HepG2 (cell line): ENCODE measurements around the gene KBTBD2. TPM values are rescaled to one million over a fixed set of nuclear protein-coding genes. Genes with fewer than 3 reads are reported as not detected.

ENCODE experiments used
- ATAC-seq: fragments of 200-7000 bp; cut with Tn5 transposase; 3 replicates; pipeline ENCODE4 v1.9.1; 2020; ENCODE audit warnings: mild to moderate bottlenecking, moderate library complexity
- BruUV-seq: library from RNA; stranded (reverse); fragments of 400-500 nt; replicated peaks from 2 replicates; lab custom pipeline; 2021; lab: Mats Ljungman, UMichigan
- CTCF ChIA-PET: fragments of 300-600 bp; formaldehyde crosslinking; extraction: SDS; loops from one replicate; lab custom pipeline; 2021; ENCODE audit warnings: low total read pairs, inconsistent platforms, low intra/inter-chr PET ratio; lab: Yijun Ruan, JAX
- POLR2A ChIA-PET: fragments of 350-600 bp; sonication (Branson Sonifier 250); formaldehyde crosslinking; loops from one replicate; lab custom pipeline; 2020; ENCODE audit warnings: antibody characterized with exemption, inconsistent platforms; lab: Yijun Ruan, JAX
- DNase-seq: peaks from one replicate; pipeline ENCODE4 v3.0.0-alpha.2; 2015; ENCODE audit warnings: low spot score
- FAIRE-seq: peaks from 3 replicates; lab custom pipeline; 2011; peaks lifted over from hg19 to GRCh38; lab: Jason Lieb, UNC
- H2AFZ ChIP-seq: one replicate; pipeline ENCODE4 v1.6.1; 2011; ENCODE audit warnings: low read length, inconsistent platforms
- H3K27ac ChIP-seq: fragments of 300-600 bp; 3 replicates; pipeline ENCODE4 v1.8.0; 2011; ENCODE audit warnings: mixed run types, mild to moderate bottlenecking, mixed read lengths, low read length, inconsistent platforms; ENCODE audit not compliant: insufficient read depth; ENCODE audit errors: extremely low read length
- H3K27me3 ChIP-seq, 2 experiments: fragments of 200-600 bp in 1 of 2; 2 replicates in 1 of 2; 3 replicates in 1 of 2; pipeline versions ENCODE4 v1.6.0 to v1.8.0; 2011; ENCODE audit warnings: low read length in 2 of 2, mild to moderate bottlenecking in 2 of 2, moderate library complexity in 2 of 2, inconsistent platforms in 1 of 2; ENCODE audit not compliant: insufficient read depth in 2 of 2, control insufficient read depth in 1 of 2
- H3K36me3 ChIP-seq, 2 experiments: fragments of 200-600 bp in 1 of 2; replicated peaks in 1 of 2; 2 replicates in 1 of 2; 3 replicates in 1 of 2; pipeline versions ENCODE4 v1.5.1 to v1.8.0; 2011; ENCODE audit warnings: low read length in 2 of 2, inconsistent platforms in 1 of 2; ENCODE audit not compliant: insufficient read depth in 2 of 2, control insufficient read depth in 1 of 2
- H3K4me1 ChIP-seq: 2 replicates; pipeline ENCODE4 v1.5.1; 2012; ENCODE audit warnings: low read length, inconsistent platforms; ENCODE audit not compliant: insufficient read depth
- H3K4me2 ChIP-seq: 2 replicates; pipeline ENCODE4 v1.6.0; 2011; ENCODE audit warnings: low read depth, low read length, inconsistent platforms
- H3K4me3 ChIP-seq, 3 experiments: fragments of 200-600 bp in 1 of 3; sonication (generic), shearing (Covaris generic) in 1 of 3; replicated peaks in 1 of 3; 2 replicates each; pipeline ENCODE4 v1.5.1; 2011 to 2016; ENCODE audit warnings: low read length in 3 of 3, inconsistent platforms in 2 of 3, low read depth in 2 of 3, mild to moderate bottlenecking in 2 of 3, control low read depth in 1 of 3, mixed read lengths in 1 of 3; ENCODE audit not compliant: insufficient read depth in 1 of 3
- H3K79me2 ChIP-seq: one replicate; pipeline ENCODE4 v1.6.1; 2011; ENCODE audit warnings: low read length, inconsistent platforms; ENCODE audit not compliant: insufficient read depth
- H3K9ac ChIP-seq: 2 replicates; pipeline ENCODE4 v1.6.0; 2011; ENCODE audit warnings: mild to moderate bottlenecking, low read depth, low read length, inconsistent platforms; ENCODE audit not compliant: insufficient read depth
- H3K9me3 ChIP-seq: 2 replicates; pipeline ENCODE4 v1.5.1; 2012; ENCODE audit warnings: mild to moderate bottlenecking, low read length
- H4K20me1 ChIP-seq: 2 replicates; pipeline ENCODE4 v1.6.0; 2011; ENCODE audit warnings: inconsistent platforms, mild to moderate bottlenecking, low read length, moderate library complexity; ENCODE audit not compliant: insufficient read depth
- CBX2 ChIP-seq, 2 experiments: fragments of 200-600 bp in 1 of 2; sonication (generic); formaldehyde crosslinking in 1 of 2; IDR thresholded peaks; 2 replicates each; pipeline versions ENCODE4 v1.7.0 to v1.8.1; 2018 to 2022; ENCODE audit warnings: low read depth in 2 of 2, low read length in 1 of 2, mild to moderate bottlenecking in 1 of 2, missing genetic modification reagents in 1 of 2
- CCDC6 ChIP-seq: sonication (generic); formaldehyde crosslinking; IDR thresholded peaks from 2 replicates; pipeline ENCODE4 v1.8.1; 2022; ENCODE audit warnings: mild to moderate bottlenecking, missing genetic modification reagents, moderate library complexity
- GPN1 ChIP-seq: sonication (generic); formaldehyde crosslinking; IDR thresholded peaks from 2 replicates; pipeline ENCODE4 v1.5.1; 2020; ENCODE audit warnings: missing genetic modification reagents, borderline replicate concordance
- LCORL ChIP-seq, 2 experiments: fragments of 450-650 bp in 1 of 2; sonication (generic) in 1 of 2; formaldehyde crosslinking in 1 of 2; IDR thresholded peaks; 2 replicates each; pipeline versions ENCODE4 v1.5.0 to v1.6.1; 2017 to 2020; ENCODE audit warnings: antibody characterized with exemption in 1 of 2, missing genetic modification reagents in 1 of 2
- NCOA5 ChIP-seq: sonication (generic); formaldehyde crosslinking; IDR thresholded peaks from 2 replicates; pipeline ENCODE4 v1.4.0; 2020; ENCODE audit warnings: missing genetic modification reagents
- NFE2L1 ChIP-seq: sonication (generic); formaldehyde crosslinking; IDR thresholded peaks from 2 replicates; pipeline ENCODE4 v1.4.0; 2020; ENCODE audit warnings: missing genetic modification reagents, mild to moderate bottlenecking, borderline replicate concordance
- PHF5A ChIP-seq: IDR thresholded peaks from one replicate; pipeline ENCODE4 v1.6.1; 2018; ENCODE audit warnings: low read depth, missing genetic modification reagents; ENCODE audit not compliant: unreplicated experiment
- PHF8 ChIP-seq: sonication (generic); formaldehyde crosslinking; IDR thresholded peaks from 2 replicates; pipeline ENCODE4 v1.5.0; 2020; ENCODE audit warnings: missing genetic modification reagents
- RFXANK ChIP-seq: IDR thresholded peaks from 2 replicates; pipeline ENCODE4 v1.6.1; 2016
- SP5 ChIP-seq: IDR thresholded peaks from 2 replicates; pipeline ENCODE4 v1.6.1; 2016; ENCODE audit warnings: low read depth, borderline replicate concordance
- ZNF138 ChIP-seq: sonication (generic); formaldehyde crosslinking; IDR thresholded peaks from 2 replicates; pipeline ENCODE4 v1.5.0; 2020; ENCODE audit warnings: mild to moderate bottlenecking, low read depth, missing genetic modification reagents
- ZNF550 ChIP-seq: sonication (generic); formaldehyde crosslinking; IDR thresholded peaks from 2 replicates; pipeline ENCODE4 v1.4.0; 2020; ENCODE audit warnings: mild to moderate bottlenecking, missing genetic modification reagents, borderline replicate concordance
- ZNF577 ChIP-seq: sonication (generic); formaldehyde crosslinking; IDR thresholded peaks from 2 replicates; pipeline ENCODE4 v1.4.0; 2020; ENCODE audit warnings: mild to moderate bottlenecking, low read depth, missing genetic modification reagents, borderline replicate concordance
- ZNF644 ChIP-seq: IDR thresholded peaks from 2 replicates; pipeline ENCODE4 v1.6.1; 2016; ENCODE audit warnings: low read depth
- ZNF766 ChIP-seq: sonication (generic); formaldehyde crosslinking; IDR thresholded peaks from 2 replicates; pipeline ENCODE4 v1.5.0; 2020; ENCODE audit warnings: missing genetic modification reagents, borderline replicate concordance
- WGBS: methylation state at CpG from one replicate; pipeline ENCODE4 v1.1.6; 2017; ENCODE audit warnings: low lambda C conversion rate; 5-methylcytosine and 5-hydroxymethylcytosine counted together
- in situ Hi-C: cut with HindIII; loops from 2 replicates; pipeline ENCODE4 v1.10.0; 2017; ENCODE audit warnings: low pct_unique_long_range_greater_than_20kb; ENCODE audit not compliant: extremely low pct_ligation_motif_present
- intact Hi-C: fragments of 100-400 bp; cut with micrococcal nuclease; formaldehyde crosslinking; loops from one replicate; pipeline ENCODE4 v1.10.0; 2022; ENCODE audit not compliant: unreplicated experiment
- polyA plus RNA-seq, 8 experiments: library from polyadenylated mRNA; depleted of rRNA in 3 of 8; stranded (reverse) in 7 of 8; unstranded in 1 of 8; fragments of >200 nt; fragmentation: Illumina TruSeq in 4 of 8; extraction: Trizol in 4 of 8; gene quantifications; 2 replicates each; pipeline versions ENCODE4 v1.2.1 to v1.2.3, GENCODE V29; 2011 to 2016; ENCODE audit warnings: low read depth in 4 of 8, missing spikeins in 1 of 8, mixed read lengths in 1 of 8; ENCODE audit not compliant: insufficient read depth in 1 of 8
- total RNA-seq, 5 experiments: library from RNA; depleted of rRNA; stranded (reverse); fragments of >200 nt; fragmentation: Illumina TruSeq; extraction: Trizol; gene quantifications; 2 replicates each; pipeline ENCODE4 v1.2.3, GENCODE V29; 2016; ENCODE audit warnings: low read depth in 1 of 5
- TF ChIP-seq, protein P1 (sequence below): sonication (generic); formaldehyde crosslinking; IDR thresholded peaks from 2 replicates; pipeline ENCODE4 v1.4.0; 2020; ENCODE audit warnings: low read depth, mild to moderate bottlenecking, missing genetic modification reagents
- TF ChIP-seq, protein P2 (sequence below): sonication (generic); formaldehyde crosslinking; IDR thresholded peaks from 2 replicates; pipeline ENCODE4 v1.5.1; 2020; ENCODE audit warnings: mild to moderate bottlenecking, missing genetic modification reagents, moderate library complexity

KBTBD2 gene
- total and polyA plus RNA-seq, 2 of the 13 experiments (the other 11 are each of a cell fraction or from before 2014, with no cell fraction given), result 24.0 to 25.2 TPM

DNA sequence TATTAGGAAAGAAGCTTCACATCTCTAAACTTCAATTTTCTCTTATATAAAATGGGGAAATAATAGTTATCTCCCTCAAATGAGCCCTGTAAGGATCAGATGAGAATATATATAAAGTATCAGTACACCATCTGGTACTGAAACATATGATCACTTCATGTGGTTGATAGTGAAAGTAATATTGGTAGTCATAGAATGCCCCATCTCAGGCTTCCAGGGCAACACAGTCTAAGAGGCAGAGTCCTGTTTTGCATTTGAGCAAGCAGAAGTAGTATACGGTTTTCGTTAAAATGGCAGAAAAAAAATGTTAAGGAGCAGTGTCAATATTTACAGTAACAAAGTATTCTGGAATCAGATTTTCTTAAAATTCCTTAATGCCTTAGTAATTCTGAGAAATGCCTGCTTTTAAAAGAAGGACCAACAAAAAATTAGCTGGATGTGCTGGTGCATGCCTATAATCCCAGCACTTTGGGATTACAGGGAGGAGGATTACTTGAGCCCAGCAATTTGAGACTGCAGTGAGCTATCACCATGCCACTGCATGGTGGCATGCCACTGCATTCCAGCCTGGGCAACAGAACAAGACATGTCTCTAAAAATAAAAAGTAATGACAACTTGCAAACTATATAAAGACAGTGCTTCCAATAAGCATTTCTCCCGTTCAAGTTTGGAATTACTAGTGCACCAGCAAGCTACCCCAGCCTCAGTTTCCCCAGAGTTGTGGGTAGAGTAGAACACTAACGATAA, 19.8 kb downstream of the KBTBD2 start:
- Histone ChIP-seq H3K9ac (no peak overlapping the region), H3K4me3 (no peak overlapping the region)
- TF ChIP-seq SP5 (no peak), ZNF577 (CRISPR knock-in tag) (no peak), ZNF766 (CRISPR knock-in tag) (no peak), CCDC6 (CRISPR knock-in tag) (no peak), NCOA5 (CRISPR knock-in tag) (no peak), GPN1 (CRISPR knock-in tag) (no peak), LCORL (IDR thresholded peaks at IDR 0.05) (no peak), LCORL (CRISPR knock-in tag; IDR thresholded peaks at IDR 0.05) (no peak), CBX2 (IDR thresholded peaks at IDR 0.05; ENCODE audit: low read depth, low read length) (no peak), CBX2 (CRISPR knock-in tag; IDR thresholded peaks at IDR 0.05; ENCODE audit: low read depth) (no peak), PHF8 (CRISPR knock-in tag) (no peak), ZNF550 (CRISPR knock-in tag) (no peak), RFXANK (CRISPR knock-in tag) (no peak), PHF5A (CRISPR knock-in tag) (no peak), ZNF138 (CRISPR knock-in tag) (no peak), ZNF644 (CRISPR knock-in tag) (no peak), NFE2L1 (no peak)
- TF ChIP-seq, protein P1, sequence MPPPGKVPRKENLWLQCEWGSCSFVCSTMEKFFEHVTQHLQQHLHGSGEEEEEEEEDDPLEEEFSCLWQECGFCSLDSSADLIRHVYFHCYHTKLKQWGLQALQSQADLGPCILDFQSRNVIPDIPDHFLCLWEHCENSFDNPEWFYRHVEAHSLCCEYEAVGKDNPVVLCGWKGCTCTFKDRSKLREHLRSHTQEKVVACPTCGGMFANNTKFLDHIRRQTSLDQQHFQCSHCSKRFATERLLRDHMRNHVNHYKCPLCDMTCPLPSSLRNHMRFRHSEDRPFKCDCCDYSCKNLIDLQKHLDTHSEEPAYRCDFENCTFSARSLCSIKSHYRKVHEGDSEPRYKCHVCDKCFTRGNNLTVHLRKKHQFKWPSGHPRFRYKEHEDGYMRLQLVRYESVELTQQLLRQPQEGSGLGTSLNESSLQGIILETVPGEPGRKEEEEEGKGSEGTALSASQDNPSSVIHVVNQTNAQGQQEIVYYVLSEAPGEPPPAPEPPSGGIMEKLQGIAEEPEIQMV (CRISPR knock-in tag), result no peak
- TF ChIP-seq, protein P2, sequence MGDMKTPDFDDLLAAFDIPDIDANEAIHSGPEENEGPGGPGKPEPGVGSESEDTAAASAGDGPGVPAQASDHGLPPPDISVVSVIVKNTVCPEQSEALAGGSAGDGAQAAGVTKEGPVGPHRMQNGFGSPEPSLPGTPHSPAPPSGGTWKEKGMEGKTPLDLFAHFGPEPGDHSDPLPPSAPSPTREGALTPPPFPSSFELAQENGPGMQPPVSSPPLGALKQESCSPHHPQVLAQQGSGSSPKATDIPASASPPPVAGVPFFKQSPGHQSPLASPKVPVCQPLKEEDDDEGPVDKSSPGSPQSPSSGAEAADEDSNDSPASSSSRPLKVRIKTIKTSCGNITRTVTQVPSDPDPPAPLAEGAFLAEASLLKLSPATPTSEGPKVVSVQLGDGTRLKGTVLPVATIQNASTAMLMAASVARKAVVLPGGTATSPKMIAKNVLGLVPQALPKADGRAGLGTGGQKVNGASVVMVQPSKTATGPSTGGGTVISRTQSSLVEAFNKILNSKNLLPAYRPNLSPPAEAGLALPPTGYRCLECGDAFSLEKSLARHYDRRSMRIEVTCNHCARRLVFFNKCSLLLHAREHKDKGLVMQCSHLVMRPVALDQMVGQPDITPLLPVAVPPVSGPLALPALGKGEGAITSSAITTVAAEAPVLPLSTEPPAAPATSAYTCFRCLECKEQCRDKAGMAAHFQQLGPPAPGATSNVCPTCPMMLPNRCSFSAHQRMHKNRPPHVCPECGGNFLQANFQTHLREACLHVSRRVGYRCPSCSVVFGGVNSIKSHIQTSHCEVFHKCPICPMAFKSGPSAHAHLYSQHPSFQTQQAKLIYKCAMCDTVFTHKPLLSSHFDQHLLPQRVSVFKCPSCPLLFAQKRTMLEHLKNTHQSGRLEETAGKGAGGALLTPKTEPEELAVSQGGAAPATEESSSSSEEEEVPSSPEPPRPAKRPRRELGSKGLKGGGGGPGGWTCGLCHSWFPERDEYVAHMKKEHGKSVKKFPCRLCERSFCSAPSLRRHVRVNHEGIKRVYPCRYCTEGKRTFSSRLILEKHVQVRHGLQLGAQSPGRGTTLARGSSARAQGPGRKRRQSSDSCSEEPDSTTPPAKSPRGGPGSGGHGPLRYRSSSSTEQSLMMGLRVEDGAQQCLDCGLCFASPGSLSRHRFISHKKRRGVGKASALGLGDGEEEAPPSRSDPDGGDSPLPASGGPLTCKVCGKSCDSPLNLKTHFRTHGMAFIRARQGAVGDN (CRISPR knock-in tag), result no peak
- TF ChIP-seq, all 625 proteins: peak for 0
- no peak overlapping the region for H3K27ac ChIP-seq
- in situ Hi-C loops (no loop called here), intact Hi-C loops (no loop called here)
- ATAC-seq, result no peak
- no peak overlapping the region for H3K4me2 ChIP-seq
- no peaks in the 10 kb centered on the region for H3K9me3 ChIP-seq
- WGBS, result 94% methylated on average over 4 of the region's 4 CpGs
- no peaks in the 10 kb centered on the region for H4K20me1 ChIP-seq
- POLR2A ChIA-PET, result no interaction called here
- DNase-seq, result no peak
- no TSS peak for BruUV-seq
- CTCF ChIA-PET, result no interaction called here
- no peak for FAIRE-seq
- peaks cover 13 to 53% of the 10 kb centered on the region in 2 experiments for H3K36me3 ChIP-seq
- H3K4me1 ChIP-seq, result no peaks in the 10 kb centered on the region
- H3K79me2 ChIP-seq, result peaks cover 11% of the 10 kb centered on the region
- no peaks in the 10 kb centered on the region for H3K27me3 ChIP-seq
- no peak overlapping the region for H2AFZ ChIP-seq
